HuH-7.5 (cell line): Measurements from ENCODE around the gene CALML3.

Source experiments
- DNase-seq: peaks from one replicate; pipeline ENCODE4 v3.0.0; 2011; ENCODE audit warnings: low spot score

Gene CALML3

DNA sequence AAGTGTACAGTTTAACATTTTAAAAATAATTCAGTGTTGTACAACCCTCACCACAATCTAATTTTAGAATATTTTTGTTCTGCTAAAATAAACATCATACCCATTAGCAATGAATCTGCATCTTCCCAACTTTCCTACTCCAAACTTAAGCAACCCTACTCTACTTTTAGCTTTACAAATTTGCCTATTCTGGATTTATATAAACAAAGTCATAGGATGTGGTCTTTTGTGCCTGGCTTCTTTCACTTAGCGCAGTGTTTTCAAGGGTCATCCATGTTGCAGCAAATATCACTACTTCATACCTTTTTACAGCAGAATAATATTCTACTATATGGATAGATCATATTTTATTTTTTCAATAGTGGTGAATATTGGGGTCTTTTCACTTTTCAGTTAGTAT, 18.9 kb downstream of the CALML3 start:
- DNase-seq, result no peak

DNA sequence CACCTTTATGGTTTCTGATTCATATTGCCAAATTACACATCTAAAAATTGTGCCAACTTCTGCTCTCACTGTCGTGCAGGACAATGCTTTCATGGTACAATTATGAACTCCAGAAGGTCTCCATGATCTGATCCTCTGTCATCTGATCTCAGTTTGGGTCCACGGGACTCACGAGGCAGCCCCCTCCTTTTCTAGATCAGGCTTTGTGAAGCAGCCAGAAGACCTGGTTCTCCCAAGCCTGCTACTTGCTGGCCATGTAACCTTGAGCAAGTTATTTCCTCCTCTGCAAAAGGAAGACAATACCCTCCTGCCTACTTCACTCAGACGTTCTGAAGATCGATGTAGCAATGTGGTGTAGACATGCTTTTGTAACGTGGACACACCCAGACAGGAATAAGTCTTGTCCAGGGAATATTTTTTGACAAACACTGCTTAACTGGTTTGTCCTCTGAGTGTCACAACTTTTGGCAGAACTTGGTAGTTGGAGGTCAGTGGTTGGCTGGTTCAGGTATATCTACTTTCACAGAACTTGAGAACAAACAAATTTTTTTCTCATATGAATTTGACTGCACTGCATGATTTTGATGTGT, 19.6 kb downstream of the CALML3 start:
- DNase-seq, result no peak

- no peak for DNase-seq
These were observed 20.2 kb downstream of the CALML3 start for GRCh38 chr10:5545011-5545410.

GRCh38 chr10:5545426-5545777, 20.6 kb downstream of the CALML3 start:
- no peak for DNase-seq

DNA sequence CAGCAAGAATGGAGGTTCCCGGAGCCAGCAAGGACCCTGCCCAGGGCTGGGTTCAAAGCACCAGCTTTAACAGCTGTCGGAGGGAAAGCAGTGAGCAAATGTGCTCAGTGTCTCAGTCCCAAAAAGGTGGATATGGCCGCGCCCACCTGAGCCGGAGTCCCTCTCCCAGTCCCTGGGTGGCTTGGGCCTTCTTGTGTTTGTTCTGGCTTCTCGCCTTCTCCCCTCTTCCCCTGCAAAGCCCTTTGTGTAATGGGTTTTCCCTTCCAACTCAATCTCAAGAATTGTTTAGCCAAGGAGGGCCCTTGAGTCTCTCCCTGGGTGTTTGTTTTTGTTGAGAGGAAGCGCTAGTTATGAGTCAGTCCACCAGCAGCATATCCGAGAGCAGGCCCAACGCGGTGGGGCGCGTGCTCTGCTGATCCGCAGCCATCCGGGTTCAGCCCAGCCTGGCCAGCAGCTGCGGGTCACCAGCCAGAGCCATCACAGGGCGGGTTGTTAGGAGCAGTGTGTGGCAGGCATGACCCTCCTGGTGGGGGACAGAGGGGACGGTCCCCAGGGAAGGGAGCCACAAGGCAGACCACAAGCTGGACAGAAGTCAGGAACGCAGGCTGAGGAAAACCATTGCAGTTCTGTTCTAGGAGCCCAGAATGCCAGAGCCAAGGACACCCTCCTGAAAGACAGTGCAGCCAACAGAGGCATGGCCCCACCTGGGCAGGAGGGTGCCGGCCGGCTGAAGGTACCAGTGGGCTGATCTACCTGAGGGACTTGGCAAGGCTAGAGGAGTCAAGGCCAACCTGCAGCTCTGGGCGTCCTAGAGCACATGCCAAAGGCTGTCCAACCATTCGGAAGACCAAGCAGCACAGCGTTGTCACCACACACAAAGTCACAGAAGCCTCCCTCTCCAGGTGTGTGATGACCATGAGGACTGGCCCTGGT, 21.3 kb downstream of the CALML3 start:
- no peak for DNase-seq

- DNase-seq, result no peak
These were observed 22.3 kb downstream of the CALML3 start for GRCh38 chr10:5546891-5547680.

DNA sequence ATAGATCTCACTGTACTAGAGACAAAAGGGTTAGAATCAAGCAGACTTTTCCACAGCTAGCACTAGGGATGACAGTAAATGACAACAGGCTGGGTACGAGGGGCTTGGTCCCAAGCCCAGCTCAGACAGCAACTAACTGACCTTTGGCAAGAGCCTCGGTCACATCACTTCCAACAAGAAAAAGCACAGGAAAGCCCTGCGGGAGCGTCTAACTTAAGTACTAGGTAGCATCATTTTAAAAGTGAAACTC, 22.8 kb downstream of the CALML3 start:
- no peak for DNase-seq

DNA sequence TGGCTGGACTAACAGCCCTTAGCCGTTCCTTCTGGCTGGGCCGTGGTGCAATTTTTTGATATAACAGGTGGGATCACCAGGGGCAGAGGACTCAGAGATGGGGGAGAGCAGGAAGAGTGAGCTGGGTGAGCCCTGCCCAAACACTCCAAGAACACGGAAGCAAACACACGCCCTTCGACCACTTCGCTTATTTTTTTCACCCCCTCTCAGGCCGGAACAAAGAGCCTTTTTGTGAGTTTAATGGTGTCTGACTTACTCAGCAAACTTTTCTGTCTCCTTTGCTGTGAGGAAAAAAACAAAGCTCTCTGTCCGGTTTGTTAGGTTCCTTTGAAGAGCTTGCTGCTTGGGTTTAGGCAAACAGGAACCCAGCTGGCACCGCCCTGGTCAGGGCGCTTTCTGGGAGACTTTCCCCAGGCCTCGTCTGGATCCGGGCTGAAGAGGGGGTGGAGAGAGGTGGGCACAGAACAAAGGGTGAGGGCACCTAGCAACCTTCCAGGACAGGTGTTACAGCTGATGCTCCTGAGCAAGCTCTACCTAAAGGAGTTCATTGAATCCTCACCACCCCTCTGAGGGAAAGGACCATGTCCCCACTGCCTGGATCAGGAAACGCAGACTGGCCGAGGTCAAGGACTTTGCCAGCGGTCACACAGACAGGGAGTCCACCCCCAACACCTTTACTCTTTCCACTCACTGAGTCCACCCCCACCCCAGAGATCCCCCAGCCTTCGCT, 23.3 kb downstream of the CALML3 start:
- peak; percentile 53 for DNase-seq

GRCh38 chr10:5549462-5550249, 24.9 kb downstream of the CALML3 start:
- no peak for DNase-seq

DNA sequence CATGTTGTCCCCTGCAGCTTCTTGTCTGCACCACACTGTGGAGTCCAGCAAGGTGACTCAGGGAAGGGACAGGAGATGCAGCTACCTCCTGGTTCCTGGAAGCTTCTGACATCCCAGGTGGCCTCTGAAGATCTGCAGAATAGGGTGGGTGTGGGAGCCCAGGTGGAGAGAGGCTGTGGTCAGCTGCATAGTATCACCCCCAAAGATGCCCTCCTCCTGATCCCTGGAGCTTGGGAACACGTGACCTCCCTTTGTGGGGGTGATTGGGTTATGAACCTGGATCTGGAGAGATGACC, 25.4 kb downstream of the CALML3 start:
- DNase-seq, result no peak

DNA sequence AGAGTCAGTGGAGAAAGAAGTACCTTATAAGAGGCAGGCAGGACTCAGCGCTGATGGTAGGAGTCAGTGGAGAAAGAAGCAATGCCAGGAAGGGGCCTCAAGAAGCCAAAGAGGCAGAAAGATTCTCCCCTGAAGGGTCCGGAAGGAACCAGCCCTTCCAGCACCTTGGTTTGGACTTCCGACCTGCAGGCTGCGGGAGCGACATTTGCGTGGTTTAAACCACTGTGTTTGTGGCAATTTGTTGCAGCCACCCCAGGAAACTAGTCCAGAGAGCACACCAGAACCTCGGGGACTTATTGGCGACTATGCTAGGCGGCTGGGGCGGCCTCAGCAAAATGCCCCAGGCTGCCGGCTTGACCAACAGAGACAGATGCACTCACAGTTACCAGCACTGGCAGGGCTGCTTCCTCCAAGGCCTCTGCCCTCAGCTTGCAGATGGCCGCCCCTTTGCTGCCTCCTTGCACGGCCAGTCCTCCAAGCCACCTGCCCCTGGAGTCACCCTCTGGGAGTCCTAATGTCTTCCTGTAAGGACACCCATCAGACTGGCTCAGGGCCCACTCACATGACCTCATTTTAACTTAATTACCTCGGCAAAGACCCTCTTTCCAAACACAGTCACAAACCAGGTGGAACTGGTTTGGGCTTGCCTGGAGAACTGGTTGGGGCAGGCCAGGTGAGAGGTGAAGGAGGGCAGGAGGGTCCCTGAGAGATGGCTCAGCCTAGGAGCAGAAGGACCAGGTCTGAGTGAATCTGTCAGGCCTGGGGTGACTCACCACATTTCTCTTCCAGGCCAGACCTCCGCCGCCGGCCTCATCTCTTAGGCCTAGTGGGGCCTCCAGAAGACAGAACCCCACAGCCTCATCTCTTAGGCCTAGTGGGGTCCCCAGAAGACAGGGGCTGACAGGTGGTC, 26.1 kb downstream of the CALML3 start:
- DNase-seq, result no peak

GRCh38 chr10:5551531-5552375, 27.0 kb downstream of the CALML3 start:
- DNase-seq, result no peak

- DNase-seq, result no peak
These were observed 27.9 kb downstream of the CALML3 start for GRCh38 chr10:5552376-5553321.

GRCh38 chr10:5553400-5554170, 28.8 kb downstream of the CALML3 start:
- no peak for DNase-seq

DNA sequence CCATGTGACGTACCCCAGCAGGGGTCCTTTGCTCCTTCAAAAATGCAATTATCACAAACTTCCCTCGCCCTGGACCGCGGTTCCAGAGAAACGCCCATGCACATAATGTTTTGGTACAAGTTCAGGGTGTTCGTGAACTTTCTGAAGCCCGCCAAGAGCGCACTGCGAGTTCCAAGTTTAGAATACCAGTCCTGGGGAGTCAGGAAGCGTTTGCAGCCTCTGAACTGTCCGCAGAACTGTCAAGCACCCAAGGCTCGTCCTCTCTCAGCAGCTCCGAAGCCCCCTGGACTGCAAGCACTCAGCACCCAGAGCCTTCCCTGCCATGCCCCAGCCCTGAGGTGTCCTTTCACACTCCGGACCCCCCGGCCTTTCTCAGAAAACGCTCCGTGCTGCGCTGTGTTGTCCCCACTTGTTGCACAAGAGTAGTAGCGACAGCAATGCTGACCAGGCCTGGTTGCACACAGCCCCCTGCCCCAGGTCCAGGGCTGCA, 30.3 kb downstream of the CALML3 start:
- no peak for DNase-seq

DNA sequence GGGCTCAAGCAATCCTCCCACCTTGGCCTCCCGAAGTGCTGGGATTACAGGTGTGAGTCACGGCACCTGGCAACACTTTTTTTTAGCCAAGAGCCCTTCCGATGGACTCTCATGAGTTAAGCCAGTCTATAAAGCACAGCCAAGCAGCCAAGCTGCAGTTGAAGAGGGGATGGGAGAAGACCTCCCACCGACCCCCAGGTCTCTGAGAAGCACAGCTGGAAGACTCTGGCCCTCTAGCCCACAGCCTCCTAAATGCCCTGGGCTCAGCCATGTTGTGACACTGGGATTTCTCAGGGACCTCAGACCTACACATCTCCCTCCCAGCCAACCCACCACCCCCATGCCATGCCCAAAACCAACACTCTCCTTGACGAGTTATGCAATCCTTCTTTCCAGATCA, 31.1 kb downstream of the CALML3 start:
- no peak for DNase-seq

GRCh38 chr10:5556576-5556975, 31.8 kb downstream of the CALML3 start:
- no peak for DNase-seq
